Testis (tissue), 3 donors: ENCODE results near the gene FOXO6. TPM values are rescaled to one million over a fixed set of nuclear protein-coding genes. Genes with fewer than 3 reads are reported as not detected.
A peak's percentile ranks its signal among the peaks of the same experiment; 100 is the strongest.

Source experiments
- DNase-seq: peaks from one replicate; pipeline ENCODE4 v3.0.0-alpha.2; 2019
- H3K27ac ChIP-seq, 2 donors: fragments of 200-600 bp; sonication (generic); one replicate each; pipeline ENCODE4 v1.5.1; 2019
- H3K27me3 ChIP-seq: fragments of 200-600 bp; sonication (generic); one replicate; pipeline ENCODE4 v1.5.1; 2019
- H3K36me3 ChIP-seq: fragments of 200-600 bp; sonication (generic); one replicate; pipeline ENCODE4 v1.5.1; 2017; ENCODE audit warnings: low read depth; ENCODE audit errors: missing control alignments
- H3K4me1 ChIP-seq: fragments of 200-600 bp; sonication (generic); one replicate; pipeline ENCODE4 v1.5.1; 2019
- H3K4me3 ChIP-seq, 2 donors: fragments of 200-600 bp; sonication (generic); one replicate each; pipeline ENCODE4 v1.5.1; 2017 to 2019
- H3K9me3 ChIP-seq: fragments of 200-600 bp; sonication (generic); one replicate; pipeline ENCODE4 v1.5.1; 2017
- POLR2A ChIP-seq: fragments of 450-650 bp; IDR thresholded peaks from one replicate; pipeline ENCODE4 v1.6.1; 2017; ENCODE audit warnings: antibody characterized with exemption, mild to moderate bottlenecking, moderate library complexity
- WGBS, 2 donors: methylation state at CpG; one replicate each; pipeline ENCODE4 v1.1.5; 2018; 5-methylcytosine and 5-hydroxymethylcytosine counted together
- intact Hi-C: fragments of 100-400 bp; cut with DNase I; formaldehyde crosslinking; loops from one replicate; pipeline ENCODE4 v1.15.1; 2023; ENCODE audit warnings: low total_unique reads
- polyA plus RNA-seq: library from polyadenylated mRNA; stranded (reverse); fragments of 350-450 nt; fragmentation: Illumina TruSeq; extraction: RNeasy Lipid Tissue Mini Kit (QIAGEN cat#74804); gene quantifications from one replicate; pipeline ENCODE4 v1.2.3, GENCODE V29; 2014; ENCODE audit warnings: low read depth, low replicate concordance; ENCODE audit not compliant: insufficient read depth
- total RNA-seq, 2 donors: library from RNA; depleted of rRNA; stranded (reverse); fragments of >200 nt; gene quantifications; one replicate each; pipeline ENCODE4 v1.2.3, GENCODE V29; 2016
- TF ChIP-seq, protein P1 (sequence below), 3 experiments: fragments of 450-650 bp in 2 of 3; fragments of 200-600 bp in 1 of 3; sonication (generic) in 1 of 3; IDR thresholded peaks; one replicate each; pipeline ENCODE4 v1.5.1; 2016 to 2019; ENCODE audit warnings: antibody characterized with exemption in 3 of 3, mild to moderate bottlenecking in 2 of 3, moderate library complexity in 1 of 3

The FOXO6 gene
- total and polyA plus RNA-seq, 3 donors from 2014 or later = 2.4 to 4.5 (median 3.8) TPM

DNA sequence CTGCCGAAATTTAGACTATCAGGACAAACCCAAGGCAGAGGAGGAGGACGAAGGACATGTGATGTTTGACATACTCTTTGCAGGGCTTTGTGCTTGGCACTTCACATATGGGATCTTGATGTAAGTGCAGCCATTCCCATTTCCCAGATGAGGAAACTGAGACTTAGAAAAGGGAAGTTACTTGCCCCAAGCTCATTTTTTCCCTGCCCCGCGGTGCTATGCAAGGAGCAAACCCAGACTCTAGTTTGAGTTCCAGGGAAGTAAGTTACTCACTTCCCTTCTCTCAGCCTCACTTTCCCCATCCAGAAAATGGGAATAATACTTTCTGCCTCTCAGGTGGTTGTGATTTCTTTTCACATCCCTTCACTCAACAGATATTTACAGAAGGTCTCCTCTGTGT, 4.5 kb upstream of the FOXO6 start:
- Histone ChIP-seq H3K9me3 (no peaks in the 10 kb centered on the region), H3K27ac (no peak overlapping the region), H3K4me3 (no peak overlapping the region), H3K4me1 (no peaks in the 10 kb centered on the region), H3K27me3 (no peaks in the 10 kb centered on the region), H3K36me3 (no peaks in the 10 kb centered on the region)
- 90 to 94% methylated on average over 4 of the region's 4 CpGs for WGBS, 2 donors
- intact Hi-C loops = no loop called here
- no peak for DNase-seq
- TF ChIP-seq, protein P1, sequence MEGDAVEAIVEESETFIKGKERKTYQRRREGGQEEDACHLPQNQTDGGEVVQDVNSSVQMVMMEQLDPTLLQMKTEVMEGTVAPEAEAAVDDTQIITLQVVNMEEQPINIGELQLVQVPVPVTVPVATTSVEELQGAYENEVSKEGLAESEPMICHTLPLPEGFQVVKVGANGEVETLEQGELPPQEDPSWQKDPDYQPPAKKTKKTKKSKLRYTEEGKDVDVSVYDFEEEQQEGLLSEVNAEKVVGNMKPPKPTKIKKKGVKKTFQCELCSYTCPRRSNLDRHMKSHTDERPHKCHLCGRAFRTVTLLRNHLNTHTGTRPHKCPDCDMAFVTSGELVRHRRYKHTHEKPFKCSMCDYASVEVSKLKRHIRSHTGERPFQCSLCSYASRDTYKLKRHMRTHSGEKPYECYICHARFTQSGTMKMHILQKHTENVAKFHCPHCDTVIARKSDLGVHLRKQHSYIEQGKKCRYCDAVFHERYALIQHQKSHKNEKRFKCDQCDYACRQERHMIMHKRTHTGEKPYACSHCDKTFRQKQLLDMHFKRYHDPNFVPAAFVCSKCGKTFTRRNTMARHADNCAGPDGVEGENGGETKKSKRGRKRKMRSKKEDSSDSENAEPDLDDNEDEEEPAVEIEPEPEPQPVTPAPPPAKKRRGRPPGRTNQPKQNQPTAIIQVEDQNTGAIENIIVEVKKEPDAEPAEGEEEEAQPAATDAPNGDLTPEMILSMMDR (IDR thresholded peaks at IDR 0.05) = no peak
- TF ChIP-seq POLR2A = no peak

- Histone ChIP-seq H3K4me3 (no peak overlapping the region), H3K27ac (no peak overlapping the region), H3K4me1 (peaks cover 6% of the 10 kb centered on the region), H3K9me3 (no peaks in the 10 kb centered on the region), H3K36me3 (no peaks in the 10 kb centered on the region), H3K27me3 (no peaks in the 10 kb centered on the region)
- intact Hi-C loops = no loop called here
- DNase-seq = no peak
- no peak for TF ChIP-seq POLR2A
- 65 to 69% methylated on average over 6 of the region's 6 CpGs for WGBS, 2 donors
These were observed 3.7 kb upstream of the FOXO6 start for GRCh38 chr1:41357451-41358101.

DNA sequence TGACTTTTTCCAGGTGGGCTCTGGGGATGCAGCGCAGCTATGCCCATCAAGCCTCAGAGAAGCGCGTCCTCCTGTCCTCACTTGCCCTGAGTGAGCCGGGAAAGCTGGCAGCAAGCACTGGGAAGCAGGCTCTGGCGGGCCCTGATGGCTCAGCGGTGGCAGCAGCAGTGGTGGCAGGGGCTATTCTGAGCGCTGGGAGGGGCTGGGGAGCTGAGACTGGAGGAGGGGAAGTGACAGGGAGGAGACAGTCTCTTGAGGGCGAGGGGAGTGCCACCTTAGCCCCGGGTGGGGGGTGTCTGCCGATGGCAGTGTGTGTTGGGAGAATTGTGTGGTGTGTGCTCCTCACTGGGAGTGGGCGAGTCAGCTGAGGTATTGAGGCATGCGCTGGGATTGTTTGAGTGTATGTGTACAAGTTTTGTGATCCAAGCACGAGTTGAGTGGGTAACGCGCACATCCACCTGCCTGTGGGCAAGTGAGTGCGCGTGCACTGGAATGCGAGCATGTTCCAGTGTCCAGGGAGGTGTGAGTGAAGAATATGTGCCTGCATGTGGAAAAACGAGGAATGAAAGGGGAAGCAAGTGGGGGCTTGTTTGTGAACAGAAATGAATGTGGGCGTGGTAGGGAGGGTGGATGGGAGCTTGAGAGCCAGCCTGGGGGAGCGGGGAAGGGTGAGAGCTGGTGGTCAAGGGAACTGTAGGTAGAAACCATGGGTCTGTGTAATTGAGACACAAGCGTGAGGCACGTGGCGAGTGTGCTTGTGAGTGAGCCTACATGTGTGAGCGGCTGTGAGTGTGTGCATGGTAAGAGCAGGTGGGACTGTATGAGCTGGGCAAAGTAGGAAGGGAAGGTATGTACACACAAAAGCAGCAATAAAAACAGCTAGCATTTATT, 2.9 kb upstream of the FOXO6 start:
- H3K4me1 ChIP-seq = peaks cover 8% of the 10 kb centered on the region
- no peak for DNase-seq
- 78 to 83% methylated on average over 18 to 25 of the region's 25 CpGs for WGBS, 2 donors

DNA sequence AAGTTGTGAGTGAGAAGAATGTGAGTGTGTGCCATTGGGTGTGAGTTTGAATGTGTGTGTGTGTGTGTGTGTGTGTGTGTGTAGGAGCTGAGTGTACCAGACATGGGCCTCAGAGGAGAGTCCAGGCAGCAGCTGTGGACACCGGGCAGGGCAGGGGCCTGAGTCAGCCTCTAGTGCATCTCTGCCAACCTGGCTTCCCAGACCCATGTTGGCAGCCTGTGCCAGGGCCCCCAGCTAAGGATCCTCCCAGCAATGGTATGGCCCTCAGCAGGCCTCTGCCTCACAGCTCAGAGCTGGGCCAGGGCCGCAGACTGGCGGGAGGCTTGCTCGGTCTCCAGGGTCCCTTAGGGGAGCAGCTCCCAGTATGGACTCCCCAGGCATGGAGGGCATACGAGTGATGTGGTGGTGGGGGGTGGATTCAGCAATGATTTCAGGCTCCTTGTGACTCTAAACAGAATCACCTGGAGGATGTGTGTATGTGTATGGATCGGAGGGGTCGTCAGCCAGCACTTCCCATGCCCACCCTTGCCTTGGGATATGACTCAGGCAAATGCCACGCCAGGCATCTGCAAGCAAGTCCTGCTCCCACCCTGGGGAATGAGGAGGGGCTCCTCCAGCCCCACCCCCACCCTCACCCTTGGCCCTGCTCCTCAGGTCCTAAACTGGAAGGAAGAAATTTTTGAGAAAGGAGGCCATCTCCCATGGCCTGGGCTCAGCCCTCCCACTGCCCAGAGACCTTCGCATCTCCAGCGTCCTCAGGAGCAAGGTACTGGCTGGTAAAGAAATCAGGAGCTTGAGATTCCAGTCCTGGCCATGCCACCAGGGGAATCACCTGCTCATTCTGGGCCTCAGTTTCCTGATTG, 1.8 kb upstream of the FOXO6 start:
- 81 to 87% methylated on average over 9 to 10 of the region's 10 CpGs for WGBS, 2 donors

More for the DNA sequence above, 2.9 kb upstream of the FOXO6 start:
- no peaks in the 10 kb centered on the region for H3K9me3 ChIP-seq
- no peak overlapping the region for H3K4me3 ChIP-seq
- H3K36me3 ChIP-seq = no peaks in the 10 kb centered on the region
- no peaks in the 10 kb centered on the region for H3K27me3 ChIP-seq
- intact Hi-C loops = no loop called here
- TF ChIP-seq, protein P1 (IDR thresholded peaks at IDR 0.05) = no peak
- TF ChIP-seq POLR2A = no peak
- H3K27ac ChIP-seq = no peak overlapping the region

More for the DNA sequence above, 1.8 kb upstream of the FOXO6 start:
- no peaks in the 10 kb centered on the region for H3K27me3 ChIP-seq
- peaks cover 8% of the 10 kb centered on the region for H3K4me1 ChIP-seq
- intact Hi-C loops = no loop called here
- no peak for TF ChIP-seq POLR2A
- TF ChIP-seq, protein P1 (IDR thresholded peaks at IDR 0.05) = no peak
- no peaks in the 10 kb centered on the region for H3K9me3 ChIP-seq
- H3K27ac ChIP-seq = no peak overlapping the region
- H3K4me3 ChIP-seq = no peak overlapping the region
- DNase-seq = peak; percentile 12
- H3K36me3 ChIP-seq = no peaks in the 10 kb centered on the region
